Measurements from ENCODE around the gene GRAP2.

DNA sequence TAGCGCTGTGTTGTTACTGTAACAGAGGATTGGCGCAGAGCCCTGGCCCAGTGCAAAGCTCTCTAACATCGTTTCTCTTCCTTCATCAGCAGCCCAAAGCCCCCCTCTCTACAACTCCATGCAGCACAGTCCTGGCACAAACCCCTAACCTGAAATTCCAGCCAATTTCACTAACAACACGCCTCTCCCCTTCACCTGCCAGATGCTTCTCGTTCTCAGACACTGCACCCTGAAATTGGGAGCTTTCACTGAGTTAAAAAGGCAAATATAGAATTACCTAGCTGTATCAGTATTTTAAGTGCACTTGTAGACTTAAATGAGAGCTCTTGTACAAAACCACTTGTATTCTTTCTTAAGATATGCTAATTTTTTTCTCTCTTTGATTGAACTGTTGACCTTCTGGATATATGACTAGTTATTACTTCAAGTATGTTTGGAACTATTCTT, 16.3 kb downstream of the GRAP2 start:
- TF ChIP-seq POLR2AphosphoS5 (IDR thresholded peaks at IDR 0.05; ENCODE audit: low read depth) (no peak), EZH2 (IDR thresholded peaks at IDR 0.05; ENCODE audit: low read depth, unreplicated experiment) (no peak), ZNF114 (CRISPR knock-in tag; IDR thresholded peaks at IDR 0.05) (no peak), EZH2phosphoT487 (IDR thresholded peaks at IDR 0.05; ENCODE audit: unreplicated experiment) (no peak)
- TF ChIP-seq, protein P1, sequence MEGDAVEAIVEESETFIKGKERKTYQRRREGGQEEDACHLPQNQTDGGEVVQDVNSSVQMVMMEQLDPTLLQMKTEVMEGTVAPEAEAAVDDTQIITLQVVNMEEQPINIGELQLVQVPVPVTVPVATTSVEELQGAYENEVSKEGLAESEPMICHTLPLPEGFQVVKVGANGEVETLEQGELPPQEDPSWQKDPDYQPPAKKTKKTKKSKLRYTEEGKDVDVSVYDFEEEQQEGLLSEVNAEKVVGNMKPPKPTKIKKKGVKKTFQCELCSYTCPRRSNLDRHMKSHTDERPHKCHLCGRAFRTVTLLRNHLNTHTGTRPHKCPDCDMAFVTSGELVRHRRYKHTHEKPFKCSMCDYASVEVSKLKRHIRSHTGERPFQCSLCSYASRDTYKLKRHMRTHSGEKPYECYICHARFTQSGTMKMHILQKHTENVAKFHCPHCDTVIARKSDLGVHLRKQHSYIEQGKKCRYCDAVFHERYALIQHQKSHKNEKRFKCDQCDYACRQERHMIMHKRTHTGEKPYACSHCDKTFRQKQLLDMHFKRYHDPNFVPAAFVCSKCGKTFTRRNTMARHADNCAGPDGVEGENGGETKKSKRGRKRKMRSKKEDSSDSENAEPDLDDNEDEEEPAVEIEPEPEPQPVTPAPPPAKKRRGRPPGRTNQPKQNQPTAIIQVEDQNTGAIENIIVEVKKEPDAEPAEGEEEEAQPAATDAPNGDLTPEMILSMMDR (conservative IDR thresholded peaks at IDR 0.05; ENCODE audit: low read depth in 2 of 2) = no peak
- TF ChIP-seq, protein P2, sequence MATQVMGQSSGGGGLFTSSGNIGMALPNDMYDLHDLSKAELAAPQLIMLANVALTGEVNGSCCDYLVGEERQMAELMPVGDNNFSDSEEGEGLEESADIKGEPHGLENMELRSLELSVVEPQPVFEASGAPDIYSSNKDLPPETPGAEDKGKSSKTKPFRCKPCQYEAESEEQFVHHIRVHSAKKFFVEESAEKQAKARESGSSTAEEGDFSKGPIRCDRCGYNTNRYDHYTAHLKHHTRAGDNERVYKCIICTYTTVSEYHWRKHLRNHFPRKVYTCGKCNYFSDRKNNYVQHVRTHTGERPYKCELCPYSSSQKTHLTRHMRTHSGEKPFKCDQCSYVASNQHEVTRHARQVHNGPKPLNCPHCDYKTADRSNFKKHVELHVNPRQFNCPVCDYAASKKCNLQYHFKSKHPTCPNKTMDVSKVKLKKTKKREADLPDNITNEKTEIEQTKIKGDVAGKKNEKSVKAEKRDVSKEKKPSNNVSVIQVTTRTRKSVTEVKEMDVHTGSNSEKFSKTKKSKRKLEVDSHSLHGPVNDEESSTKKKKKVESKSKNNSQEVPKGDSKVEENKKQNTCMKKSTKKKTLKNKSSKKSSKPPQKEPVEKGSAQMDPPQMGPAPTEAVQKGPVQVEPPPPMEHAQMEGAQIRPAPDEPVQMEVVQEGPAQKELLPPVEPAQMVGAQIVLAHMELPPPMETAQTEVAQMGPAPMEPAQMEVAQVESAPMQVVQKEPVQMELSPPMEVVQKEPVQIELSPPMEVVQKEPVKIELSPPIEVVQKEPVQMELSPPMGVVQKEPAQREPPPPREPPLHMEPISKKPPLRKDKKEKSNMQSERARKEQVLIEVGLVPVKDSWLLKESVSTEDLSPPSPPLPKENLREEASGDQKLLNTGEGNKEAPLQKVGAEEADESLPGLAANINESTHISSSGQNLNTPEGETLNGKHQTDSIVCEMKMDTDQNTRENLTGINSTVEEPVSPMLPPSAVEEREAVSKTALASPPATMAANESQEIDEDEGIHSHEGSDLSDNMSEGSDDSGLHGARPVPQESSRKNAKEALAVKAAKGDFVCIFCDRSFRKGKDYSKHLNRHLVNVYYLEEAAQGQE (IDR thresholded peaks at IDR 0.05; ENCODE audit: unreplicated experiment) = no peak
